ENCODE data around the gene DNM3.

The DNM3 gene

DNA sequence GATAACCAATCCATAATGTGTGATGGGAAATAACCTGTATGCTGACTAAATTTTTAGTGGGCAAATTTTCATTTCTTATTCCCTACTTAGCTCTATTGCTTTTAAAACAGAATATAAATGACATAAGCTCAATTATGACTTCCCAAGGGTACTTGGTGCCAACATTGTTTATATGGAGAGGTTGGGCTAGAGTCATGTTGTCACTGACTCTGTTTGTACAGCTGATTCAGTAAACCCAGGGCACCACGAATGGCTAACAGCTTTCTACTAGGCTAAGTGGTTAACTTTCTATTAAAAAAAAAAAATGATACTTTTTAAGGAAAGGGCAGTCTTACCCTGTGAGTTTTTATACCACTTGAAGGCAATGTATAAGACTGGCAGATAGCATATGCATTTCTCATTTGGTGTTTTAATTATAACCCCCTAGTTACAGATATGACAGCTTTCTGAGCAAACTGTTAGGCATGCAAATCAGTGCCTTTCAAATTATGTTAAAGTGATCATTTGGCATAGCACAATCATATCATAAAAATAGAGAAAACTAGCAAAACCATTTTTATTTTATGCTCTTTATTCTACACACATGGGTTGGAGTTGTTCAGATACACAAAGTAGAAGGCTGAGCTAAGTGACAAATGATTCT lies 147.1 kb downstream of the DNM3 start:
- Mint-ChIP-seq H3K27ac (no peak overlapping the region), H3K4me3 (no peak overlapping the region), H3K4me1 (no peaks in the 10 kb centered on the region), H3K9me3 (no peaks in the 10 kb centered on the region), H3K27me3 (peaks cover 7% of the 10 kb centered on the region)
- no peak for ATAC-seq
- no peak for DNase-seq

DNA sequence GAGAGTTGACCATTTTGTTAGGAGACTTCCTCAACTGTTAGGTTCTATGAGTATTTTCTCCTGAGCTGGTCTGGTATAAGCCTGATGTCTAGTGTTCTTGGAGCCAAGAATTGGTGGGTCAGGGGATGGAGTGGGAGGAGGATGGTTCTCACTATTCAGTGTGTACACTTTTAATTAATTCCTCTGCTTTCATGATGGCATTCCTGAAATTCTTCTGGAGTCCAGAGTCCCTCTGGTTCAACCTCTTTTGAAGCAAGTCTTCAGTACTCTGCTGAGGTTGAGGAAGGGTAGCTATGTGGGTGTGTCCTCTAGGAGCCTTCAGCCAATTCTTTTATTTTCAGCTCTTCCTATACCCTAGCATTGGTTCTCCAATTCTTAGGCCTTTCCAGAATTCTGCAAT lies 149.1 kb downstream of the DNM3 start:
- Mint-ChIP-seq H3K27ac (no peak overlapping the region), H3K9me3 (no peaks in the 10 kb centered on the region), H3K4me1 (no peaks in the 10 kb centered on the region), H3K27me3 (no peaks in the 10 kb centered on the region), H3K4me3 (no peak overlapping the region)
- DNase-seq (no peak), ATAC-seq (no peak)

DNA sequence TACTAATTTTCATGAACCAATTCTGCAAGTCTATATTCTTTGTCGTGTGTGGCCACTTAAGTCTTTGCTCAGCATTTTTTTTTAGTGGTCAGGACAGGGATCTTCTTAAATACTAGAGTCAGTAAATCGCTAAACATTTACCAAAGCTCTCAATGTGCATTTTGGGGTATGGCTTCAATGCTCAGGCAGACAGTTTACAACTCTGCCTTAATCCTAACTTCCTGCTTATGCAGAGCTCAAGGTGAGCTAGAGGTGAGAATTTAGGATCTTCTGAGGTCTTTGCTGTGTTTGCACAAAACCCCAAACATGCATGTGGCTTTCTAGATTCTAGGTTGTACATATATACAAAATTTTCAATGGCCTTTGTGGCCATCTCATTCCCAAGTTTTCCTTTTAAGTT lies 153.0 kb downstream of the DNM3 start:
- Mint-ChIP-seq H3K9me3 (no peaks in the 10 kb centered on the region), H3K4me1 (no peaks in the 10 kb centered on the region), H3K27me3 (no peaks in the 10 kb centered on the region), H3K4me3 (no peak overlapping the region), H3K27ac (no peak overlapping the region)
- DNase-seq = no peak
- no peak for ATAC-seq

DNA sequence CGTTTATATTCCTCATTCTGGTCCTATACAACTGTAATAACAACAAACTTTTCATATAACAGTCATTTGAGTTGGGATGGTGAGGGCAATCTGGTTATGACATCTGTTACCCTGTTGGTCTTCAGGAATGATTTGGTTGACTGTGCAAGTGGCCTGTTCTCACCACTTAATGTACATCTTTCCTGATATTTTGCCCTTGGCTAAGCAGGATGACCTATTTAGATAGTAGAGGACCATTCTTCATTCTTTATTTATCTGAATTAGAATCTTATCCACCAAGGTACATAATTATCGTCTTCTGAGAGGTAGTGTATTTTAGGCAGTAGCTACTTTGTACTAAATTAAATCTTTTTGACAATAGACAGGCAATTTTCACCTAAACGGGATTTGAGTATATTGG lies 154.3 kb downstream of the DNM3 start:
- Mint-ChIP-seq H3K4me3 (no peak overlapping the region), H3K9me3 (no peaks in the 10 kb centered on the region), H3K27ac (no peak overlapping the region), H3K27me3 (no peaks in the 10 kb centered on the region), H3K4me1 (no peaks in the 10 kb centered on the region)
- DNase-seq = no peak
- ATAC-seq = no peak

DNA sequence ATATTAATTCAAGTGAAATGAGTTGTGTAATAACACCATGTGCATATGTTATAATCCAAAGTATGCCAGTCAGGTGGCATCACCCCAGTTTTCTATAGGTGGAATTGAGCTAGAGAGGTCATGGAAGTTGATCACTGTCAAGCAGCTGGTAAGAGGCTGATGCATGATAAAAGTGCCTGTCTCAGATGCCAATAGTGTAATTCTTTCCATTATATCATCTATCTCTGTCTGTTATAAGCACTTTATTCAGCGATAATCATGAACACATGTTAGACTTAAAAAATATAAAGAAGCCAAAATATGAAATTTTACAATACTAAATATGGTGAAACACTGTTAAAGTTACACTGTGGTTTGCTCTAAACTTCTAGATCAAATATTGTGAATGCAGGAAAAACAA lies 156.6 kb downstream of the DNM3 start:
- Mint-ChIP-seq H3K4me3 (no peak overlapping the region), H3K27ac (no peak overlapping the region), H3K9me3 (no peaks in the 10 kb centered on the region), H3K27me3 (no peaks in the 10 kb centered on the region), H3K4me1 (no peaks in the 10 kb centered on the region)
- DNase-seq (no peak), ATAC-seq (no peak)

DNA sequence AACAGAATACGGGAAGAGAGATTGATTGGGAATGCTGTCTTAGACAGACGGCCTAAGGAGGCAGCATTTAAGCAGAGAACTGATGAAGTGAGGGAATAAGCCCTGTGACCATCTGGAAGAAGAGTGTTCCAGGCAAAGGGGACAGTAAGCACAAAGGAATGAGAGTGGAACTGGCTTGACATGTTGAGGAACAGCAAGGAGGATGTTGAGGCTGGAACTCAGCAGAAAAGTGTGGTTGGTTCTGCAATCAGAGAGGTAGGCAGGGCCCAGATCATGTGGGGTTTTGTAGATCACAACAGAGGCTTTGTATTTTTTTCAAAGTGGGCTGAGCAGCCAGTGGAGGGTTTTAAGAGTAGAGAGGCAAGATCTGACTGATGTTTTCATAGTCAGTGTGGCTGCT lies 157.4 kb downstream of the DNM3 start:
- H3K27me3 Mint-ChIP-seq = no peaks in the 10 kb centered on the region
- no peak for DNase-seq

DNA sequence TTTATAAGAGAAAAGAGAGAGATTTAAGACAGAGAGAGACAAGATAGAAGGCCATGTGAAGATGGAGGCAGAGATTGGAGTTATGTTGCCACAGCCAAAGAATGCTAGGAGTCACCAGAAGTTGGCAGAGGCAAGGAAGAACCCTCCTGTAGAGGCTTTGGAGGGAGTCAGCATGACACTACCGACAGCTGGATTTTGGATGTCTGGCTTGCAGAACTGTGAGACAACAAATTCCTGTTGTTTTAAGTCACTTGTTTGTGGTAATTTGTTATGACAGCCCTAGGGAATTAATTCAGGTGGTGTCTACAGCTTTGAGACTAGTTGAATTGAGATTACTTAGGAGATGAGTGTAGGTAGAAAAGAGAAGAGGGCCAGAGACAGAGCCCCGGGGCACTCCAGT lies 158.5 kb downstream of the DNM3 start:
- DNase-seq = no peak
- no peaks in the 10 kb centered on the region for H3K9me3 Mint-ChIP-seq
- no peaks in the 10 kb centered on the region for H3K4me1 Mint-ChIP-seq
- no peak overlapping the region for H3K4me3 Mint-ChIP-seq
- no peak for ATAC-seq
- no peaks in the 10 kb centered on the region for H3K27me3 Mint-ChIP-seq
- no peak overlapping the region for H3K27ac Mint-ChIP-seq

More for the DNA sequence above, 157.4 kb downstream of the DNM3 start:
- Mint-ChIP-seq H3K4me1 (no peaks in the 10 kb centered on the region), H3K4me3 (no peak overlapping the region), H3K9me3 (no peaks in the 10 kb centered on the region), H3K27ac (no peak overlapping the region)
- no peak for ATAC-seq

DNA sequence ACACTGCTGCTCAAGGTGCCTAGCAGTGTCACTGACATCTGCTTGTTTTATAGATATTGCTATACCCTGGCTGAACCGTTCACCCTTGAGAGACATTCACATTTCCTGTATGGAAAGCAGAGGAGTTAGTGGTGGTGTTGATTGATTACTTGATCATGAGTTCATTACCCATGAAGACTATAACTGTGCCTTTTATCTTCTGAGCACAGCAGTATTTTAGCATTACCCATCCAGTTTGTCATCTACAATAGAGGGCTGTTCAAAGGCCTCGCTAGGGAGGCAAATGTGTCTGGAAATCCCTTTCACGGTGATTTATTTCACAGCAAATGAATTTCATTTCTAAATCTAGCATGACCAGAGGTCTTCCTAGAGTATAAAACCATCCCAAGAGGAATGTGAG lies 160.0 kb downstream of the DNM3 start:
- ATAC-seq = no peak
- Mint-ChIP-seq H3K9me3 (no peaks in the 10 kb centered on the region), H3K27ac (no peak overlapping the region), H3K4me3 (no peak overlapping the region), H3K4me1 (no peaks in the 10 kb centered on the region), H3K27me3 (no peaks in the 10 kb centered on the region)
- no peak for DNase-seq

DNA sequence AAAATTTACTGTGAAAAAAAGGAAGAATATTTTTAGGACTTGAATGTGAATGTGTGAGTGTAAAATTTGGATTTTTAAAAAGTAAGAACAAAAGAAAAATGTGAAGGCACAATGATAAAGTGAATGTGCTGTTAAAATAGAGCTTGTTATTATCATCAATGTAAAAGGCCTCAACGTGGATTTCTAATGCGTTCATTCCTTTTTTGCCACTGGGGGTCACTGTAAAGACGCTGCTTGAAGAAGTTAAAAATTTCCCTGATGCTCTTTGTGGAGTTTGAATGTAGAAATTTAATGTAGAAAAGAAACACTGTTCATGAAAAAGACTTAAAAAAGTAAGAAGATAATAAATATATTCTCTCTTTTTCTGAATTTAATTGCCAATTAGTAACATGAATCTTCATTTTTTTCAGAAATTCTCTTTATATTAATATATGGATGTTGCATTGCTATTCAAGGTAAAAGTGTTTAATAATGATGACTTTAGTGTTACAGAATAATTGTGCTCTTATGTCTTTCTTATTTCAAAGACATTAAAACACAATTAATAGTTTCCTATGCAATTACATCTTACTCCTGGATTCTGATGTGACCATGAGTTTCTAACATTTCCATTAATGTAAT lies 161.5 kb downstream of the DNM3 start:
- ATAC-seq (no peak), DNase-seq (peak in 1 of 2 donors; percentile 20)
- no peaks in the 10 kb centered on the region for H3K4me1 Mint-ChIP-seq
- no peaks in the 10 kb centered on the region for H3K9me3 Mint-ChIP-seq
- H3K4me3 Mint-ChIP-seq = no peak overlapping the region
- no peak overlapping the region for H3K27ac Mint-ChIP-seq
- no peaks in the 10 kb centered on the region for H3K27me3 Mint-ChIP-seq

DNA sequence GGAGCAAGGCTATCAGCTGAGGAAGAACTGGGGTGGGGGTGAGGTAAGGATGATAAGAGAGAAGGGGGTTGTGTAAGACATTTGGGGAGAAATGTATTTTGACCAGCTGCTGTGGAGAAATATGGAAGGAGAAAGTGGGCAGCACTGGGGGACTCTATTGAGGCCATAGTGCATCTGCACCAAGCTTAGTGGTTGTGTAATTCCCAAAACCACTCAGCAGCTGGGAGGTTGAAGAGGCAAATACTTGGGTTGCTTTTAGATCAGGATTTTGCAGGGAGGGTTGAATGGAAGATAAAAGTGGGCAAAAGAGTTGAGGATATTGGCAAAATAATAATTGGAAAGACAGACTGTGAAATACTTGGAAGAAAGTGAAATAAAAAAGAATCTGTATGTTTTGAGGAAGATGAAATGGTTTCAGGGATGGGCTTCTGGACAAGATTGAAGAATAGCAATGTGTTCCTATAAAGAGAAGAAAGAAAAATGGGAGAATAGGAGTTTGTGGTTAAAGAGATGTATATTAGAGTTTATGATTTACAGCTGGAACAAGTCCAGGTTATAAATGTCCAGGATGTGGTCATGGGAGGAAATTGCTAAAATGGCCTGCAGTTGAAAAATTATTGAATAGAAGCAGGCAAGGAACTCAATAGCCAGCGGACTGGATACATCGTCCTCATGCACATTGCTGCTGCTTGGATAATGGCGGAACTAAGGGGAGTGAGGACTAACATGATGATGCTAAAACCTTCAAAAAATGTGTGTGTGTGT lies 162.7 kb downstream of the DNM3 start:
- no peak overlapping the region for H3K4me3 Mint-ChIP-seq
- H3K27ac Mint-ChIP-seq = no peak overlapping the region
- H3K4me1 Mint-ChIP-seq = no peaks in the 10 kb centered on the region
- no peak for DNase-seq
- no peaks in the 10 kb centered on the region for H3K9me3 Mint-ChIP-seq
- H3K27me3 Mint-ChIP-seq = no peaks in the 10 kb centered on the region
- no peak for ATAC-seq

DNA sequence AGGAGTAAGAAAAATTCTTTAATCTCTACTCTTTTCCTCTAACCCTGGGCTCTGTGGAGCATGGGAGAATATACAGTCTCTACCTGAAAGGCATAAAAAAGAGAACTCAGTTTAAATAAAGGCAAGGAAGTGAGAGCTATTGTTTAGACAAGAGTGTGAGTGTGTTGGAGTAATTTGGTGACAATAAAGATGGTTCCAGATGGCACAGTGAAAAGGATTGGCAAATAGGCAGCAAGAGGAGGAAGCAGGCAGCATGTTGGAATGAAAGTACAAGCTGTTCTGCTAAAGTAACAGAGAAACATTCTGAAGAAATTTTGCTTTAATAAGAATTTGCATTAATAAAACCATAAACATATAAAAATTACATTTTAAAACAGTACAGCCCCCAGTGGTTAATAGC lies 163.4 kb downstream of the DNM3 start:
- no peaks in the 10 kb centered on the region for H3K27me3 Mint-ChIP-seq
- DNase-seq (no peak), ATAC-seq (no peak)
- H3K27ac Mint-ChIP-seq = no peak overlapping the region
- H3K9me3 Mint-ChIP-seq = no peaks in the 10 kb centered on the region
- H3K4me3 Mint-ChIP-seq = no peak overlapping the region
- no peaks in the 10 kb centered on the region for H3K4me1 Mint-ChIP-seq

DNA sequence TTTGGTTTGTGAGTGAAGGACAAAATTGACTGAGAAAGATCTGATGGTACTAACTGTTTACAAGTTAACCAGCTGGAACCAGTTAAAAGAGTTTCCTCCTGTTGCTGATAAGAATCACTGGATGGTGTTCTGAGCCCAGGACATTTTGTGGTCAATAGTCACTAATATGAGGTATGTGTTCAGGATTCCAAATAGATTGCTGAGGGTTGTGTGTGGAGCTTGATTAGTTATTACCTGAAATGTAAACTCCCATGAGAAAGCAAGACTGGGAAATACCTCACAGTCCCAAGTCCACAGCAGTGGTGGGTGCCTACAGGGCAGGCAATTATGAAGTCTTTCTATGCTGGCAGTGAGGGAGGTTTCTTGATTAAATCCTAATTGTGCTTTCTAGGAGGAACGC lies 164.6 kb downstream of the DNM3 start:
- Mint-ChIP-seq H3K27ac (no peak overlapping the region), H3K27me3 (no peaks in the 10 kb centered on the region), H3K4me3 (no peak overlapping the region), H3K4me1 (no peaks in the 10 kb centered on the region), H3K9me3 (peaks cover 4 to 8% of the 10 kb centered on the region in 2 donors)
- ATAC-seq (no peak), DNase-seq (no peak)

DNA sequence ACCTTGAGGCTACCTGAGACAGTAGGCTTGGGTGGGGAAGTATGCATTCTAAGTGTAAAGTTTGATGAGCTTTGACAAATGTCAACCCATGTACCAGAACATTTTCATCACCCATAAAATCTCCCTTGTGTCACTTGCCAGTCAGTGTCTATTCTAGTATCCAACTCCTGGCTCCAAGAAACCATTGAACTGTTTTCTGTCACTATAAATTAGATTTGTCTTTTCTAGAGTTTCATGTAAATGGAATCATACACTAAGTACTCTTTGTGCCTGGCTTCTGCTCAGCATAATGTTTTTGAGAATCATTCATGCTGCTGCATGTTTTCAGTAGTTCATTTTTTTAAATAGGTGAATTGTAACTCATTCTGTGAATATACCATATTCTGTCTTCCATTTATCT lies 165.4 kb downstream of the DNM3 start:
- ATAC-seq (no peak), DNase-seq (no peak)
- H3K4me3 Mint-ChIP-seq = no peak overlapping the region

DNA sequence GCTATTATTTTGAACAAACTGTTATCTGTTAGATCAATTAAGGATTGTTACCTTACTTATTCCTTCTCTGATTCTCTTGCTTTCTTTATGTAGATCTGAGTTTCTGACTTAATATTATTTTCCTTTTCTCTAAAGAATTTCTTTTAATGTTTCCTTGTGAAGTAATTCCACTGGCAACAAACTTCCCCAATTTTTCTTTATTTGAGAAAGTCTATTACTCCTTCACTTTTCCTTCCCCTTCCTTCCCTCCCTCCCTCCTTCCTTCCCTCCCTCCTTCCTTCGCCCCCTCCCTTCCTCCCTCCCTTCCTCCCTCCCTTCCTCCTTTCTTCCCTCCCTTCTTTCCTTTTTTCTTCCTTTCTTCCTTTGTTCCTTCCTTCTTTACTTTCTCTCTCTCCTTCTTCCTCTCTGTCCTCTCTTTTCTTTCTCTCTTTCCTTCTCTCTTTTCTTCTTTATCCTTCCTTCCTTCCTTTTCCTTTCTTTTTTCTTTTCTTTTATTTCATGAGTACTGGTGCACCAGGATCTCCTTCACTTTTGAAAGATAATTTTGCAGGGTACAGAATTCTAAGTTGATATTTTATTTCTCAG lies 177.5 kb downstream of the DNM3 start:
- H3K4me1 Mint-ChIP-seq = no peaks in the 10 kb centered on the region
- no peak for DNase-seq
- no peak overlapping the region for H3K27ac Mint-ChIP-seq
- H3K9me3 Mint-ChIP-seq = peaks cover 0 to 3% of the 10 kb centered on the region in 2 donors
- no peak overlapping the region for H3K4me3 Mint-ChIP-seq
- ATAC-seq = no peak
- H3K27me3 Mint-ChIP-seq = peaks cover 22% of the 10 kb centered on the region

More for the DNA sequence above, 165.4 kb downstream of the DNM3 start:
- Mint-ChIP-seq H3K27ac (no peak overlapping the region), H3K9me3 (peaks cover 5 to 11% of the 10 kb centered on the region in 2 donors), H3K4me1 (no peaks in the 10 kb centered on the region), H3K27me3 (no peaks in the 10 kb centered on the region)

DNA sequence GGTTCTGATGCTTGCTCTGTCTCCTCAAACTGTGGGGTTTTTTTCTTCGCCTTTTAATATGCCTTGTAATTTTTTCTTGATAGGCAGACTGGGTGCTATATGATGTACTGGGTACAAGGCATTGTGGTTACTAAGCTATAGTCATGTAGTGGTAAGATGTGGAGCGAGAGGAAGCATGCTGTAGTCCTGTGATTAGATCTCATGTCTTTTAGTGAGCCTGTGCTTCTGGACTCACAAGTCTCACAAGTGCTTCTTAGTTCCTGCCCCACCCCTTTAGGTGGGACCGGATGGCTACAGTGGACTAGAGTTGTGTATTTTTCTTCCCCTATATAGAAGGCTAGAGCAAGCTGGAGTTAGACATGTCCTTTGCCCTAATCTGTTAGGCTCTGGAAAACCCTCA lies 178.7 kb downstream of the DNM3 start:
- H3K4me3 Mint-ChIP-seq = no peak overlapping the region
- ATAC-seq = no peak
- H3K4me1 Mint-ChIP-seq = no peaks in the 10 kb centered on the region
- peaks cover 22% of the 10 kb centered on the region for H3K27me3 Mint-ChIP-seq
- no peak overlapping the region for H3K27ac Mint-ChIP-seq
- peaks cover 0 to 3% of the 10 kb centered on the region in 2 donors for H3K9me3 Mint-ChIP-seq
- DNase-seq = no peak

DNA sequence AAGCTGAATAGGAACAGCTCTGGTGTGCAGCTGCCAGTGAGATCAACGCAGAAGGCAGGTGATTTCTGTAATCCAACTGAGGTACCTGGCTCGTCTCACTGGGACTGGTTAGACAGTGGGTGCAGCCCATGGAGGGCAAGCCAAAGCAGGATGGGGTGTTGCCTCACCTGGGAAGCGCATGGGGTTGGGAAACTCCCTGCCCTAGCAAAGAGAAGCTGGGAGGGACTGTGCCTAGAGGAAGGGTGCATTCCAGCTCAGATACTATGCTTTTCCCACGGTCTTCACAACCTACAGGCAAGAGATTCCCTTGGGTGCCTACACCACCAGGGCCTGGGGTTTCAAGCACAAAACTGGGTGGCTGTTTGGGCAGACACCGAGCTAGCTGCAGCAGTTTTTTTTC lies 183.2 kb downstream of the DNM3 start:
- Mint-ChIP-seq H3K4me1 (no peaks in the 10 kb centered on the region), H3K27ac (no peak overlapping the region), H3K4me3 (no peak overlapping the region), H3K9me3 (no peaks in the 10 kb centered on the region), H3K27me3 (peaks cover 18% of the 10 kb centered on the region)
- DNase-seq (no peak), ATAC-seq (no peak)

Measured in stimulated activated naive CD8-positive, alpha-beta T cell treated with anti-CD3 and anti-CD28 coated beads, Interleukin-15, amount 100 ng/mL, for 72 hours (primary cell).